Panc1 (cell line): ENCODE measurements around the gene STPG3.

Source experiments
- CTCF ChIP-seq: fragments of 450-650 bp; IDR thresholded peaks from 2 replicates; pipeline ENCODE4 v1.5.1; 2017; ENCODE audit warnings: mild to moderate bottlenecking
- POLR2AphosphoS5 ChIP-seq: IDR thresholded peaks from 2 replicates; pipeline ENCODE4 v1.6.1; 2012; ENCODE audit warnings: mild to moderate bottlenecking, low read depth, low read length, moderate library complexity
- SIN3A ChIP-seq: IDR thresholded peaks from 2 replicates; pipeline ENCODE4 v1.6.1; 2012; ENCODE audit warnings: low read depth, mild to moderate bottlenecking, low read length, moderate library complexity, borderline replicate concordance; ENCODE audit not compliant: insufficient read depth
- TCF7L2 ChIP-seq: IDR thresholded peaks from 2 replicates; pipeline ENCODE4 v1.6.1; 2011; ENCODE audit warnings: mild to moderate bottlenecking, low read depth, low read length, inconsistent platforms
- TF ChIP-seq, protein P1 (sequence below), 2 experiments: IDR thresholded peaks; 2 replicates each; pipeline ENCODE4 v1.6.1; 2011 to 2012; ENCODE audit warnings: low read depth in 2 of 2, control low read depth in 1 of 2, low read length in 1 of 2, mild to moderate bottlenecking in 1 of 2, moderate library complexity in 1 of 2; ENCODE audit not compliant: insufficient read depth in 1 of 2

DNA sequence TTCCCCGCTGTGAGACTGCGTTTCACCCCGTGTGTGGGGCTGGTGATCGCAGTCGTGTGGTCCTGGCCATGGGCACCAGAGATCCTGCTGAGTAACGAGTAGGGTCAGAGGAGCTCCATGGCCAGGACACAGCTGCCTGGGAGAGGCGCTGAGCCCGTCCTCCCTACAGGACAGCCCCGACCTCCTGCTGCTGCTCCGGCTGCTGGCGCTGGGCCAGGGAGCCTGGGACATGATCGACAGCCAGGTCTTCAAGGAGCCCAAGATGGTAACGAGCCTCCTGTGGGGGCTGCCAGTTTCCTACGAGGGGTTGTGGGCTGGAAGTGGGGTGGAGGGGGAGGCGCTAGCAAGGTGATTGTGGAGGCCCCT is 15.1 kb downstream of the STPG3 start:
- TF ChIP-seq CTCF (no peak), TCF7L2 (no peak), POLR2AphosphoS5 (no peak), SIN3A (no peak)
- TF ChIP-seq, protein P1, sequence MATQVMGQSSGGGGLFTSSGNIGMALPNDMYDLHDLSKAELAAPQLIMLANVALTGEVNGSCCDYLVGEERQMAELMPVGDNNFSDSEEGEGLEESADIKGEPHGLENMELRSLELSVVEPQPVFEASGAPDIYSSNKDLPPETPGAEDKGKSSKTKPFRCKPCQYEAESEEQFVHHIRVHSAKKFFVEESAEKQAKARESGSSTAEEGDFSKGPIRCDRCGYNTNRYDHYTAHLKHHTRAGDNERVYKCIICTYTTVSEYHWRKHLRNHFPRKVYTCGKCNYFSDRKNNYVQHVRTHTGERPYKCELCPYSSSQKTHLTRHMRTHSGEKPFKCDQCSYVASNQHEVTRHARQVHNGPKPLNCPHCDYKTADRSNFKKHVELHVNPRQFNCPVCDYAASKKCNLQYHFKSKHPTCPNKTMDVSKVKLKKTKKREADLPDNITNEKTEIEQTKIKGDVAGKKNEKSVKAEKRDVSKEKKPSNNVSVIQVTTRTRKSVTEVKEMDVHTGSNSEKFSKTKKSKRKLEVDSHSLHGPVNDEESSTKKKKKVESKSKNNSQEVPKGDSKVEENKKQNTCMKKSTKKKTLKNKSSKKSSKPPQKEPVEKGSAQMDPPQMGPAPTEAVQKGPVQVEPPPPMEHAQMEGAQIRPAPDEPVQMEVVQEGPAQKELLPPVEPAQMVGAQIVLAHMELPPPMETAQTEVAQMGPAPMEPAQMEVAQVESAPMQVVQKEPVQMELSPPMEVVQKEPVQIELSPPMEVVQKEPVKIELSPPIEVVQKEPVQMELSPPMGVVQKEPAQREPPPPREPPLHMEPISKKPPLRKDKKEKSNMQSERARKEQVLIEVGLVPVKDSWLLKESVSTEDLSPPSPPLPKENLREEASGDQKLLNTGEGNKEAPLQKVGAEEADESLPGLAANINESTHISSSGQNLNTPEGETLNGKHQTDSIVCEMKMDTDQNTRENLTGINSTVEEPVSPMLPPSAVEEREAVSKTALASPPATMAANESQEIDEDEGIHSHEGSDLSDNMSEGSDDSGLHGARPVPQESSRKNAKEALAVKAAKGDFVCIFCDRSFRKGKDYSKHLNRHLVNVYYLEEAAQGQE (IDR thresholded peaks at IDR 0.05; ENCODE audit: insufficient read depth in 1 of 2, low read depth in 2 of 2, low read length in 1 of 2) = no peak
